ENCODE results near the gene WDR5. TPM values are rescaled to one million over a fixed set of nuclear protein-coding genes. Genes with fewer than 3 reads are reported as not detected.

WDR5 gene
- total and polyA plus RNA-seq, 10 of the 15 experiments (the other 5 are each of a cell fraction or from before 2014, with no cell fraction given), result 1.4 to 43.7 (median 33.2) TPM

- Histone ChIP-seq H3K79me2 (ENCODE audit: control insufficient read depth, insufficient read depth, low read length) (no peaks in the 10 kb centered on the region), H3K4me2 (ENCODE audit: control insufficient read depth, insufficient read depth) (no peak overlapping the region), H3K36me3 (ENCODE audit: control insufficient read depth in 2 of 2, insufficient read depth in 2 of 2, low read length in 1 of 2) (no peaks in the 10 kb centered on the region), H2AFZ (ENCODE audit: control insufficient read depth, low read depth, low read length) (no peak overlapping the region), H3K4me1 (ENCODE audit: control insufficient read depth, insufficient read depth, low read length) (no peaks in the 10 kb centered on the region), H3K9ac (ENCODE audit: control insufficient read depth, insufficient read depth, low read length) (no peak overlapping the region), H3K9me3 (replicated peaks; ENCODE audit: control insufficient read depth, insufficient read depth, low read length) (no peaks in the 10 kb centered on the region), H4K20me1 (ENCODE audit: control insufficient read depth, insufficient read depth) (no peaks in the 10 kb centered on the region), H3K27ac (ENCODE audit: control insufficient read depth, insufficient read depth) (no peak overlapping the region), H3K27me3 (replicated peaks in 1 of 2; ENCODE audit: control insufficient read depth in 2 of 2, insufficient read depth in 2 of 2, low read length in 1 of 2) (no peaks in the 10 kb centered on the region), H3K4me3 (no peak overlapping the region)
- ATAC-seq (no peak), FAIRE-seq (no peak), DNase-seq (ENCODE audit: low read depth, low spot score) (no peak)
- TF ChIP-seq ZNF217 (IDR thresholded peaks at IDR 0.05) (no peak), SREBF2 (IDR thresholded peaks at IDR 0.05; ENCODE audit: low read length) (no peak), BACH1 (IDR thresholded peaks at IDR 0.05; ENCODE audit: borderline replicate concordance) (no peak), CHD1 (IDR thresholded peaks at IDR 0.05; ENCODE audit: low read depth, low read length) (no peak), ELK1 (IDR thresholded peaks at IDR 0.05; ENCODE audit: low read depth, low read length) (no peak), MTA2 (IDR thresholded peaks at IDR 0.05; ENCODE audit: low read depth) (no peak), RELA (IDR thresholded peaks at IDR 0.05; ENCODE audit: borderline replicate concordance, partially characterized antibody) (no peak), SP1 (IDR thresholded peaks at IDR 0.05; ENCODE audit: low read depth, low read length) (no peak), HDGF (IDR thresholded peaks at IDR 0.05) (no peak), NR2C2 (IDR thresholded peaks at IDR 0.05; ENCODE audit: borderline replicate concordance, control insufficient read depth, insufficient read length, low read depth) (no peak), ZBTB33 (IDR thresholded peaks at IDR 0.05) (no peak), NFYB (IDR thresholded peaks at IDR 0.05; ENCODE audit: insufficient read depth, low read depth, low read length) (no peak), FOS (IDR thresholded peaks at IDR 0.05; ENCODE audit: borderline replicate concordance, extremely low read depth, insufficient read length) (no peak), ATF3 (IDR thresholded peaks at IDR 0.05; ENCODE audit: borderline replicate concordance, extremely low read depth, low read depth, low read length) (no peak), STAT3 (IDR thresholded peaks at IDR 0.05; ENCODE audit: low read depth, low read length) (no peak), BCL11A (IDR thresholded peaks at IDR 0.05; ENCODE audit: low read depth, low read length) (no peak)
- in situ Hi-C loops (cut with MboI) (no loop called here), intact Hi-C loops (cut with micrococcal nuclease; ENCODE audit: unreplicated experiment) (no loop called here)
- BruUV-seq (replicated peaks), result no TSS peak
- WGBS (ENCODE audit: insufficient coverage, insufficient replicate concordance, low lambda C conversion rate, missing lambda C conversion rate), result 54% methylated on average over 28 of the region's 29 CpGs
- SMC1A ChIA-PET (ENCODE audit: uncharacterized antibody, unreplicated experiment), result no interaction called here
- POLR2A ChIA-PET, result no interaction called here
- CTCF ChIA-PET, result interaction anchor here (0.9 to 1.2 kb wide), 2 partner anchors 10 to 19 kb away, joined by 3 read pairs; no protein-coding TSS in a partner anchor
- RAD21 ChIA-PET (ENCODE audit: unreplicated experiment), result no interaction called here
Measured at GRCh38 chr9:134190232-134191121, 54.6 kb downstream of the WDR5 start.

Measured in GM12878 (cell line).